GM19328 (cell line): ENCODE data around the gene CRYBG1.

ENCODE experiments used
- ATAC-seq: cut with Tn5 transposase; IDR thresholded peaks from one replicate; pipeline ENCODE4 v1.9.1; 2021; ENCODE audit warnings: mild to moderate bottlenecking, moderate library complexity; ENCODE audit not compliant: unreplicated experiment

The CRYBG1 gene

DNA sequence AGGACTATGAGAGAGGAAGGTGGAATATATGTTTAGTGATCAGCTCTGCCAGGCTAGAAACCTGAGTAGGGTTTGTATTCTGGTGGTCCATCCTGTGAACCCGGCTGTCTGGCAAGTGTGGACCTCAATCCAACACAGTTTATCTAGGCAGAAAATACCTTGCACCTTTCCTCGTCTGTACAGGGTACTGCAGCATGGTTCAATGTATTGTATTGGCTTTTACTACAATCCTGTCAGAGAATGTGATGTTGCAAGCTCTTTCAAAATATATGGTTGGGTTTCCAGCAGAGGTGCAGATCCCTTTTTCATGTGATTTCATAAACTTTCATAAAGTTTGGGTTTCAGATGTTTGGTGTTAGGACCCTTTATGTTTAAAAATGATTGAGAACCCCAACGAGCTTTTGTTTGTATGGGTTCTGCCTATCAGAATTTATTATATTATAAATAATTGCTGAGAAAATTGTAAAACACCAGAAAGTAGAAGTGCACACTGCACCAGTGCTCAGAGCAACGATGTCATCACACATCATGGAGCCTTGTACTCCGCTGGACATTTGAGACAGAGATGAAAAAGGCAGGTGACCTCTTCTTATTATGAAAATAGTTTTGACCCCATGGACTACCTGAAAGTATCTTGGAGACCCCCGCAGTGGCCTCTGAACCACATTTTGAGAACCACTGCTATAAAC, 162.2 kb downstream of the CRYBG1 start:
- no peak for ATAC-seq

DNA sequence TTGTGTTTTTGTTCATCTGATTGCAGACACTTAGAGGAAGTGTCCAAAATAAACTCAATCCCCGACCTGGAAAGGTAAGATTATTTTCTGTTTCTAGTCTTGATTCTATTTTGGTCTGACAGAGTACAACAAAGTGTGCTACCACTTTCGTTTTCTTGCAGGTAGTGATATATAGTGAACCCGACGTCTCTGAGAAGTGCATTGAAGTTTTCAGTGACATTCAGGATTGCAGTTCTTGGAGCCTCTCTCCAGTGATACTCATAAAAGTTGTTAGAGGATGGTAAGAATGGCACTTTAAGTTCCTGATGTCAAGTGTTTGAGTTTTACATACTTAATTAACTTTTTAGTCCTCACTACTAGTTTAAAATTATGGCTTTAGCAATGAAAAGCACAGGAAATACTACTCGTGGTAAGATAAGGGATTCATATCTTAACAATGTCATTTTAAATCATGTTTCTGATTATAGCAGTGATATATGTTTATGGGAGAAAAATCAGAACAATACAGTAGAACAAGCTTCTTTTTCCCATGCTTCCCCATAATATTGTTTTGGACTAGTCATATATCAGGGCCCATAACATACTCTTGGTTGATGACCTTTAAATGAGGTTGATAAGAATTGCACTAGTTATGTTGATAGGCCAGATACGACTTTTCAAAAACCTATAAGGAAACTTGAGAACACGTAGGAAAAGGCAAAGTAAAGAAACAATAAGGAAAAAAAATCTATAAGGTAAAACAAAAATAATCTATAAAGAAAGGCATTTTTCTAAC, 164.8 kb downstream of the CRYBG1 start:
- peak; percentile 37 for ATAC-seq

GRCh38 chr6:106525882-106526275, 165.4 kb downstream of the CRYBG1 start:
- no peak for ATAC-seq

DNA sequence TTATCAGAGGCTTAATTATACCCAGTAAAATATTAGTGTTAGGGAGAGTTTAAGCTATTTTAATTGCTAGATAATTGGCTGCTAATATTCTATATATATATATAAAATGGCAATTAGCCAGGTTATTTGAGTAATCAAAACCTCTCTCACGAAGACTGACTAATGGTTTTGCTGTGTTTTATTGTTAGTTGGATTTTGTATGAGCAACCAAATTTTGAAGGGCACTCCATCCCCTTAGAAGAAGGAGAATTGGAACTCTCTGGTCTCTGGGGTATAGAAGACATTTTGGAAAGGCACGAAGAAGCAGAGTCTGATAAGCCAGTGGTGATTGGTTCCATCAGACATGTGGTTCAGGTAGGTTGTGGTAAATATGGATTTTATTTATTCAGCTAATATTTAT, 166.6 kb downstream of the CRYBG1 start:
- ATAC-seq: no peak

- ATAC-seq: no peak
Observed at GRCh38 chr6:106527979-106528378, 167.5 kb downstream of the CRYBG1 start.

GRCh38 chr6:106528521-106528920, 168.0 kb downstream of the CRYBG1 start:
- no peak for ATAC-seq

GRCh38 chr6:106529438-106529837, 168.9 kb downstream of the CRYBG1 start:
- ATAC-seq: no peak

- ATAC-seq: no peak
Observed at GRCh38 chr6:106530026-106530425, 169.5 kb downstream of the CRYBG1 start.

DNA sequence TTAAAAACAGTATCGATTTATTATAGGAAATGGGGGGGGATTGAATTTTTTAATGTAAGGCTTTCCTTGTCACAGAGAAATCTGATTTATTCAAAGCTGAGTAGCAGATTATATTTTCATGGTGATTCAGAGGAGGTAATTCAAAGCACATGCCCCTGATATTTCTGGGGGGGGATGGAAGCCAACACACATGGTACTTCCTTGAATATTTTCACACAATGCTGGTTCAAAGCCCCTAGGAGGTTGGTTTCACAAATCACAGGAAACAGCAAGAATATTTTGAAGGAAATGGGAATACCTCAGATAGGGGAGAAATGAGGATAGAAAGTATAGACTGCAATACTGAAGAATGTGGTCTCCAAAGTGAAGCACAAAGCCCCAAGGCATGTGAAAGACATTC, 170.0 kb downstream of the CRYBG1 start:
- no peak for ATAC-seq

DNA sequence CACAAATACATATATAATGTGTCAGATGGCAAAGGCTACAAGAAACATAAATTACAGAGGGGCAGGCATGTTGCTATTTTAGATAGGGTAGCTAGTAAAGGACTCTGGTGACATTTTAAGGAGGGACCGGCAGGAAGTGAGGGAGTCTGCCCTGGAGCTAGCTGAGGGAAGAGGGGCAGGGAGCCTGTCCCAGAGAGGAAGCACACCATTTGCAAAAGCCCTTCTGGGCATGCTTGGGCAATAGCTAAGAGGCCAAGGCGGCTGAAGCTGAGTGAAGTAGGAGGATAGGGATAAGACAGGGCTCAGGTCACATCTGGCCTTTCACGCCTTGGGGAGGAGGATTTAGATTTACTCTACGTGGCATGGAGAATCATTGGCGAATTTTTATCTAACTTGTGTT, 172.5 kb downstream of the CRYBG1 start:
- ATAC-seq: no peak

- no peak for ATAC-seq
Observed at GRCh38 chr6:106534004-106534403, 173.5 kb downstream of the CRYBG1 start.

DNA sequence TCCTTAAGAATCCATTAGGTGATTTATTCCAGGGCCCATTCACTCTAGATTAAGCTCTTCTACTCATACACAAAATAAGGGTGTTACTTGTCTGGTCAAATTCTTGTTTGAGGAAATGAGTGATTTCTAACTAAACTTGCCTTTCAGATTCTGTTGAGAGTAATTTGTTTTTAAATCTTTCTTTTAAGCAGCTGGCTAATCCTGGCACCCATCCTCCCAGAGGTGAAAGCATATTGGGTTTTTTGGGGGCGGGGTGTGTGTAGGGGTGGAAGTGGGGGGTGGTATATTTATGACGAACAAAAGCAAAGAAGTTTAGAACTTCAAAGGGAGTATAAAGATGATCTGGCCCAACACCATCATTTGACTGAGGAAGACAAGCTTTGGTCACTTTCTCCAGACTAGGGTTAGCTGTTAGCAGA, 174.1 kb downstream of the CRYBG1 start:
- ATAC-seq: no peak

DNA sequence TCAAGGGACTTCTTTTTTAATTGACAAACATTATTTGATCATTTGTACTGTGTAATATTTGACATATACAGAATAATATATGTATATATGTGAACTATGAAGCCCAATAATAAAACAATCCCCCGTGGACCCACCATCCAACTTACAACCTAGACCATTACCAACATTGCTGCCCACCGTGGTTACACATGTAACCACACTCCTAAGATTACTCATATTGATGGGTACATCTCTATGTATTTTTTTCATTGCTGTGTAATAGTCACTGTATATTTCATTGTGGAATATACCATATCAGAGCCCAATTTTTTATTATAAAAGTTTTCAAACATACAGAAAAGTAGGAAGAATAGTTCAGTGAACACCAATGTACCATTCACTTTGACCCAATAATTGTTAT, 174.5 kb downstream of the CRYBG1 start:
- no peak for ATAC-seq

DNA sequence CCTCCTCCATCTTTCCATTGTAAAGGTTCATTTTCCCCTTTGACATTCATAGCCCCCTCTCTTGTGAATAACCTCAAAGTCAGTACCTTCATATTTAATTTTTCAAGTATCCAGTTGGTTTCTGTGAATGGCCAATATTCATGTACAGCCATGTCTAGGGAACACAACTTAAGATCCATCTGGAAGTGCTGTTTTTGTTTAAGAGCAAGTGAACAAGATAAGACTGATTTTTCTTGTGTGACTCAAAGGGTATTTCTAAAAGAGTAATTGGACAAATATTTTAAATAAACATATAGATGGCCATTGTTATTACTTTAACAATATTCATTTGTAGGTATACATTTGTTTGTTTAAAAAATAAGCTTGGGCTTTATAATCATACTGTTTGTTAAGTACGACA, 175.8 kb downstream of the CRYBG1 start:
- ATAC-seq: no peak

DNA sequence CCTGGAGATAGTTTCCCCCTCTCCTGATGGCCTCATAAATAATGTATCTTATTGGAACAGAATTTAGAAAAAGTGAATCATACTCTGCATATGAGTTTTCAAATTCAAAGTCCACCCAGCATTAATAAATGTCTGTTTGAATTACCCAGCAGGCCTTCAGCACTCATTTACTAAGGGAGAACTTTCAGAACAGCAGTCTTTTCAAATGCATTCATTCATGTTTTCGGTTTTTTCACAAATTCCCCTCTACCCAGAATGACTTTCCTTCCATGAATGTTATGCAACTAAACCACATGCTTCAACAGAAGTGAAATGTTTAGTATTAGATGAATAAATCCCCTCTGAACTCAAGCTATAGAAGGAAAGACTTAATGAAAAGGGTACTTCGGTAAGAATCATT, 176.3 kb downstream of the CRYBG1 start:
- ATAC-seq: no peak

- ATAC-seq: no peak
Observed at GRCh38 chr6:106537662-106538061, 177.1 kb downstream of the CRYBG1 start.

- no peak for ATAC-seq
Observed at GRCh38 chr6:106538145-106538544, 177.6 kb downstream of the CRYBG1 start.

GRCh38 chr6:106539936-106540335, 179.4 kb downstream of the CRYBG1 start:
- no peak for ATAC-seq

DNA sequence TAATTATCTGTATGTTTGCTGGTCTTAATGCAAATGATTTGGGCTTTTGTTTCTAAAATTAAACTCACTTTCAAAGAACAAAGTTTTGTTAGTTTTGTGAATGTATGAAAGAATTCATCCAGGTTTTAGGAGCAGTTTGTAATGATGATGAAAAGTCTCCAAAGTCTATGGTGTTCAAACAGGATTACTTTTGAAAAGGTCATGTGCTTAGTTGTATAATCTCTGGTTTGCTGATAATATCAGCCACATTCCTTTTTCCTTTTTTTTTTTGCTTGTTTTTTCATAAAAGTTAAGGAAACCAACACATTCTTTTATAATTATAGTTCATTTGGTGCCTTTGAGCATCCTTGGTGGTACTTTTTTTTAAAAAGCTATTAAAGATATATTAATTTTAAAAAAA, 179.9 kb downstream of the CRYBG1 start:
- ATAC-seq: no peak

DNA sequence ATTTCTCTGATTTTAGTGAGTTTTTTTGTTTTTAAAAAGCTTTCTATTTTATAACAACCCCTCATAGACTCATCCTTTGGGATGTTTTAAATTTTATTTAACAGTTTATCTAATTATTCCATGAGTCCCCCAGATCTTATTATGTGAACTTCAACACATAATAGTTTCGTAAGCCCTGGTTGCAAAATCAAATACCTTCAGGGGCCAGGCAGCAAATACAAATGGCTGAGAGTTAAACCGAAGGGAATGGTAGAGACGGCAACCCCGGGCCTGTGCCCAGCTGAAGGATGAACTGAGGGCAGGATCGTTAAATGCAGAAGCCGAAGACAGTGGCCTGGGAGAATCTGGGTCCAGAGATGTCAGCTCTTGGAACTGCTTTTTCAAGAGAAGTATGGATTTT, 180.4 kb downstream of the CRYBG1 start:
- ATAC-seq: no peak

DNA sequence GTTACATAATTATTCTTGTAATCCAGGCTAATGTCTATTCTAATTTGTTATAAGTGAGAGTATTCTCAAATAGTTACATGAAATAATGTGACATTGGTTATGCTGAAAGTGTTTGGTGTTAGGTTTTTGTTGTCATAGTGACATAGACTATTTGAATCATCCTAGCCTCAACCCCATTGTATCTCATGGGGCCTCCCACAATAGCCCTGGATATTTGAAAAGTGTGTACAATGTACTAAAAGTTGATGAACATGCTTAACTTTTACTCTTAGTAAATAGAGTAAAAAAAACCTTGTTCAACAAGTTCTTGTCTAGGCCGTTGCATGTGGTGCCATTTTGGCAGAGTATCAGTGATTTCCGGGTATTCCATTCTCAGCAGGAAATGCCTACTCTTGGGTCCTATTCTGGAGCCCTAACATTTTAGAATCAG, 185.8 kb downstream of the CRYBG1 start:
- ATAC-seq: no peak

DNA sequence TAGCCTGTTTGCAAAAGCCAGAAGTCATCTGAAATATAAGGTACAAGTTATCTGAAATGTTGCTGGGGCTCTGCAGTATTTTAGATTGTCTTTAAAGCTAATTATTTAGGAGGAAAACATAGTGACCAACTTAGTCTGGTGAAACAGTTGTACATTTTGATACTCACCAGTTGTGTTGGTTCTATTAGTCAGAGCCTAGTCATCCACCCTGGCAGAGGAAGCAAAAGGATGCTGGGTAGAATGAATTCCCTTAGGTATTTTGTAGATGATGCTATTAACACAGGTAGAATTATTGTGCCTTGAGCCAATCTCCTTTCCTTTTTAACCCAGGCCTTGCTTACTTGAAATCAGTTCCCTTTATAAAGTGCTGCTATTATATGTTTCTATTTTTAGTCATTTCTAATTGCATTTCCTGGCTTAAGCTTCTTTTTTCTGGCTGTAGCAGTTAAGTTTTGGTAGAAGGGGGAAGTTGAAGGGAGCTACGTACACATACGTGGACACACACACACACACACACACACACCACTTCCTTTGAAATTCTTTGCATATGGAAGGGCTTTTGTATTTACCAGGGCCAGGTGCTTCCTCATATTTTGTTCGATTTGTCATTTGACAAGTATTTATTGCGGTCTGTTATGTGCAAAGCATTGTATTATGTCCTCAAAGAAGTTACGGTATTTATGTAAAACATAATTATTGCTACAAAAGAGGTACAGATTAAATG, 186.3 kb downstream of the CRYBG1 start:
- no peak for ATAC-seq
